HG03064 (cell line): Measurements from ENCODE around the gene NCK2.

Source experiments
- ATAC-seq: cut with Tn5 transposase; IDR thresholded peaks from one replicate; pipeline ENCODE4 v1.9.1; 2021; ENCODE audit warnings: low read depth; ENCODE audit not compliant: unreplicated experiment

The NCK2 gene

DNA sequence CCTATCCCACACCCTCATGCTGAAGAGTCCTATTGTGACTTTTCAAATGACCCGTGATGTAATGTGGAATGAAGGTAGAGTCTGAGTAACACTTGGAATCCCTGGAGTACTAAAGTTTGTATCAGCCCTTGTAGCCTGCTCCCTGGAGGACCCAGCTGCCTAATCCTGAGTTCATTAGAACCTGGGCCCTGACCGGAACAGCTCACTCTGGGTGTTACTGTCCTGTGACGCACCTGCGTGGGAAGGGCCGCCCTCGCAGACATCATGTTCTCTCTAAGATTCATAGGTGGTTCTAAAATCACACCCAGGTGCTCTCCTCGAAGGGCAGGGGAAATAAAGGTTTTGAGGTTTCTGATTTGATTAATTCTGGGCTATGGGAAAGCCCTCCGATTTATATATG is 62.3 kb downstream of the NCK2 start:
- ATAC-seq: no peak

DNA sequence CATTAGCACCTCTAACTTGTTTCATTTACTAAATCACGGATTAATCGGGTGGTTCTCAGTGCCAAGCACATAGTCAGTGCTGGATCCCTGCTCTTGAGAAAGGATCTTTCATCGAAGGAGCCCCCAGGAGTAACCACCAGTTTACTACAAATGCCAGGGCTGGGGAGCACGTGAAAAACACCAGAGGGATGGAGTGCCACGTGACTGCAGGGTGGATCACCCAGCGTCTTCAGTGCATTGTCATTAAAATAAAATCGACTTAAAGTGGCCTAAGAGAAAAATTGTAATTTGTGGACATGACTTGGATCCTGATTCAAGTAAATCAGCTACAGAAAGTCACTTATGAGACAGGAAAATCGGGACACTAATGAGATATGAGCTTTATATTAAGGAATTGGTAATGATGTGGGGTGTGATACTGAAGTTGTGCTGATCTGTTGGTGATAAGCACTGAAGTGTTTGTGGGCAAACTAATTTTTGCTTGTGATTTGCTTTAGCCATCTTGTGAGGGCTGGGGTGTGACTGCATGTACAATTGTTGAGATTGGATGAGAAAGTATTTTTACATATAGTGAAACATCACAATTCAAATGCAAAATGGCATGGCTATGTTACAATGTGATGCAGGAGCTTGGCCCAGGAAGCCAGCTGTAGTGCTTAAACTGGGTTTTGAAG is 63.8 kb downstream of the NCK2 start:
- ATAC-seq: no peak

GRCh38 chr2:105809097-105809473 is 64.4 kb downstream of the NCK2 start:
- ATAC-seq: no peak

DNA sequence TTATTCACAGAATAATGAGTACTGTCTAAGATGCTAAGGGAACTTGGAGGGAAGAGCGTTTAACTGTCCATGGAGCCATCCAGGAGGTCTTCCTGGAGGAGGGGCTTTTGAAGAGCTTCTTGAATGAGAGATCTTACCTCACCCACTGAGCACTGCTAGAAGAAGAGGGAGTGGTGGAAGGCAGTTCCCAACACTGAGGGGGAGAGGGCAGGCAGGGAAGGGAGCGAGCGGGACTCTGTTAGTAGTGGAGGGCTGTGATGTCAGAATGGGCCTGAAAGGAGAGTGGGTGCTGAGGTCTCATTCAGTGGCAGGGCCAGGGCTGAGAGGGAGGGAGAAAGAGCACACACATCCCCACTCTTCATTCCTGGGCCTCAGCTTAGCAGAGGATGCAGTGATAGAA is 65.0 kb downstream of the NCK2 start:
- ATAC-seq: no peak

DNA sequence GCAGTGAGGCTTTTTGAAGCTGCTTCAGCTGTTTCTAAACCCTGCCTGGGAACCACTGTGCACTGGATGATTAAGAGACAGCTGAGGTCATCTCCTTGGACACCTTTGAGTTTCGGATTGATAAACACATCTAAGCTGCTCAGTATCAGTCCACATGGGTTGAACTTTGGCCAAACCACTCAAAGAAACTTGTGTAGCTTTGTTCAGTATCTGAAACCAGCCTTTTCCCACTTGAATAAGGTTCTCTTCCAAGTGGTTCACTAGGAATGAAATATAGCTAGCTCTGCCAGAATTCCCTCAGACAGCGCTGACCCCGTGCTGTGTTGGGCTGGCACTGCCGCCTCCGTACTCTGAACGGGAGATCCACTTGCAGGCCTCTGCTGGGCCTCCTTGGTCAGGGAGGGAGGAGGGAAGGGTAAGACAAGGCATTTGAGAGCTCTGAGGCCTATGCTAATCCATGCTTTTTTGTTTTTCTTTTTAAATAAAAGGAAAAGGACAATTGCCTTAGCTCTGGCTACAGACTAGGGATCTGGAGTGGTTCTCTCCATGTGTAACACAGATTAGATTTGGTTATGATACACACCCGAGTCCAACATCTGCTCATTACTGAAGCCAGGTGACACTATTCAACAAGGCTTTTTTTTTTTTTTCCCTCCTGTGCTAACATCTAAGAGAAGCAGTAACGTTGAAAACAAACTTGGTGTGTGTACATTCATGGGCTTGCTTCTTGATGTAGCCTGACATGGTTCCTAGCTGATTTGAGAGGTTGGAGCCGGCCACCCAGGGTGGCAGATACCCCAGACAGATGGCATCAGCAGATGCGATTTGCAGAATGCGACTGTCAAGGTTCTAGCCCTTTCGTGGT is 67.7 kb downstream of the NCK2 start:
- peak; percentile 87 for ATAC-seq

DNA sequence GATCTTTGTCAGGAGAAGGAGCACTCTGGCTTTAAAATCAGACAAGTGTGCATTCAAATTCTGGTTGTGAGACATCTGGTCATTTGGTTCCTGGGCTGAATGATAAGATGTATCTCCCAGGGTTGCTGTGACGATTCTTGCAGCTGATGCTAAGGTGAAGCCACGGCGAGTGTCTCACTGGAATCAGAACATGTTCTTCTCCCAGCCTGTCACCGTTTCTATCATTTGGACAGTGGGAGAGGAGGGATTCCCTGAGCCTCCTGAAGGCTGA is 68.3 kb downstream of the NCK2 start:
- ATAC-seq: no peak

- no peak for ATAC-seq
These were observed 68.7 kb downstream of the NCK2 start for GRCh38 chr2:105813405-105813804.

DNA sequence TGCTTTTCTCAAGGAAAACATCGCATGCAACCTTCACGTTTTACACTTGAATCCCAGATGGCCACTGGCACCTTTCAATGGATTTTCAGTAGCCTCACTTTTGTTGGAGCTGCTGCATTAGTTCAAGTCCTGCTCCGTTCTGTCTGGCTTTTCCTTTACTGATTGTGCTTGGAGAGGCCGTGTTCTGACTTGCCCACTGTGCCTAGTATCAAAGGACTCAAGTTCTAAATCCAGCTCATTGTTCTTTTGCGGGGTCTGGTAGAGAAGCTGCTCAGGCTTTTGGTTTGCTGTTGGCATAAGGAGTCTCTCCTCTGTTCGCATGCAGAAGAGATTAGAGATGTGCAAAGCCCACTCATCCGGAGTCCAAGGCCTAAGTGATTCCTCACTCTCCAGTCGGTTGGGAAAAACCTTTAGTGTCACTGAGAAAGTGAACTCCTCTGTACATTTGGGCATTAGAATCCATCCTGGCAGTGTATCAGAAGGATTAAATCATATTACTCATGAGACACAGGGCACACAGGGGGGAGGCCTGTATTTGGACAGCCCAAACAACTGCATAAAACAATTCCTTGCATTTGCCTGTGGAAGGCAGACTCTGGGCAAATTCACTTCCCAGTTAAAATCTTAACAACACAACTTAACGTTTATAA is 69.7 kb downstream of the NCK2 start:
- no peak for ATAC-seq

- ATAC-seq: no peak
These were observed 70.7 kb downstream of the NCK2 start for GRCh38 chr2:105815401-105815800.

- ATAC-seq: no peak
These were observed 75.4 kb downstream of the NCK2 start for GRCh38 chr2:105820151-105820550.

DNA sequence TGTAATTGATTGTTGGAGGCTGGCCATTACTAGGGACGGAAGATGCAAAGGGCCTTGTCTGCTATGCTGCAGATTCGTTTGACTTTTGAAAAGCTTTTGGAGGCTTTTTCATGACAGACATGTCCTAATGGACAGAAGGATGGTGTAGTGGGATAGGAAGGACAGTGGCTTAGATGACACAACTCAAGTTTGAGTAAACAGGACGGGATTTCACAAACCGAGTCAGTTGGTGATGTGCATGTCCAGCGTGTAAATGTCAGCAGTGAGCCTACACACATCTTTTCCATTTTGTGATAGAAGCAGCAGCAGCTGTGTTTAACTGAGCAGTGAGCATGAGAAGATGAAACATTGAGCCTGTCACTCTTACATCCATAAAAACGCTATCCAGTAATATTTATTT is 76.0 kb downstream of the NCK2 start:
- ATAC-seq: no peak

DNA sequence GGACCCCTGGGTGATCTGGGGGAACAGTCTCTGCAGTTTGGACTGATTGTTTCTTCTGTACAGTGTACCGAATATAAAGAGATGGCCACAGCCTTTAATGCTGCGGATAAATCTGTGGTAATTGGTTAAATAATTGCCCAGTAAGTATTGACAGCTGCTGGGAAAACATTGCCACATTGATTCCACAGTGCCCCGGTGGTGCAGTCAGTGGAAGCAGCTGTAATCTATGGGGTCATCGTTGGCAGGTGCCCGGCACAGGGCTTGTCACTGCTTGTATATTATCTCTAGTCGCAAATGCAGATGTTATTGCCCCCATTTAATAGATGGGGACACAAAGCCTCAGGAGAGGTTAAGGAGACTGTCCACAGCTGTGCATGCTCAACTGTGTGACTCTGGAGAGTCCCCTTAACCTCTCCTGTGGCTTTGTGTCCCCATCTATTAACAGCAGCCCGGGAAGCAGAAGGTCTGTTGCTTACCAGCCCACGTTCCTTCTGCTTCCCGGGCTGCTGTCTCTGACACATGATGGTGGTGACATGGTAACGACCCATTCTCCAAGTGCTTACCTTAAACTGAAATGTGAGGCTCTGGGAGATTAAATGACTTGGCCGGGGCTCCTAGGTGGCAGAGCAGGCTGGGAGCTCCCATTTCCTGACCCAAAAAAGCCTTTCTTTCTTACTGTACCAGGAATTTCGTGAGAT is 76.9 kb downstream of the NCK2 start:
- no peak for ATAC-seq

GRCh38 chr2:105822186-105822585 is 77.5 kb downstream of the NCK2 start:
- ATAC-seq: peak; percentile 76

DNA sequence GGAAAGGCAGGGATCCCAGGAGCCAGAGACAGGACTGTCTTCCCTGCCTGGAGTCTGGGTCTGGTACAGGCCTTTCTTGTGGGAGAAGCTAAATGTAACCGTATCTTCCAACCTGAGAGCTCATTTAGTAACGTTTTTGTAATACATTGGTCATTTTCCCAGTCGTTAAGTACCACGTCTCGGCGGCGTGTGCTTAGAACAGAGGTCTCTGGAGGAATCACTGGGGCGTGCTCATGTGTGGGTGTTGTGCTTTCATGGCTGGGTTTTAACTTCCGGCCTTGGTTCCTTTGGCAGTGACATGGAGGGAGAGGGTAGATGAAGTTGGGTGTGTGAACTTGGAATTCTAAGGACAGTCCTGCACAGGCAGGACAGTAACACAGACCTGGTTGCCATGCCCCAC is 79.7 kb downstream of the NCK2 start:
- no peak for ATAC-seq

DNA sequence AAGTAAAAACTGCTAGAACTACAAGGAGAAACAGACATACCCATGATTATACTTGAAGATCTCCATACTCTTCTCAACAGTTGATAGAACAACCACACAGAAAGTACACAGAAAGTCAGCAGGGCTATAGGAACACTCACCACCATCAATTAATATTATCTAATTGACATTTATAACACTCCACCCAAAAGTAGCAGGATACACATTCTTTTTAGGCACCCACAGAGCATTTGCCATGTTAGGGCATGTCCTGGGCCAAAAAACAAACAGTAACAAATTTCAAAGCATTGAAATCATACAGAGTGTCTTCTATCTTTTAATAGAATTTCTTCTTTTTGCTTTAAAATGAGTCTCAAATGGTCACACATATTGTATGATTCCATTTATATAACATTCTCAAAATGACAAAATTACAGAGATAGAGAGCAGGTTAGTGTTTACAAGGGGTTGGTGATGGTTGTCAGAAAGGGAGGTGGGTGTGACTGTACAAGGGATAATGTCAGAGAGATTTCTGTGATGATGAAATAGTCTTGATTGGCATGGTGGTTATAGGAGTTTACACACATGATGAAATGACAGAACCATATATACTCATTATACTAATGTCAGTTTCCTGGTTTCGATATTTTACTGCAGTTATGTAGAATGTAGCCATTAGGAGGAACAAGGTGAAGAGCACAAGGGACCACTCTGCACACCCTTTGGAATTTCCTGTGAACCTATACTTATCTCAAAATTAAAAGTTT is 82.8 kb downstream of the NCK2 start:
- ATAC-seq: no peak

DNA sequence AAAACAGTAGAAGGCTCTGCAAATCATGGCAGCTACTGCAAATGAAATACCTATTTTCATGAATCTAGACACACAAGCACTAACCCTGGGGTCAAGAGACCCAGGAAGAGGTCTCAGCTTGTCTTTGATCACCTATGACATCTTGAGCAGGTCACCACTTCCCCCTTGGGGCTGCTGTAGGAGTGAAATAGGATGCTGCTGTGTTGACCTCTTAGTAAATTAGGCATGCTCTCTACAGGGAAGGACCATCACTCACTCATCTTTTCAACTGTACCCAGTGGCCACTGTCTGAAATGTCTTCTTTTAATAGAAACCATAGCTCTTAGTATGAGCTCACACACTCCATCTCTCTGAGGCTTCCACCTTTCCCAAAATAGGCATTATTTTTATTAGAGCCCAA is 83.8 kb downstream of the NCK2 start:
- ATAC-seq: no peak

GRCh38 chr2:105834931-105835330 is 90.2 kb downstream of the NCK2 start:
- ATAC-seq: peak; percentile 86

DNA sequence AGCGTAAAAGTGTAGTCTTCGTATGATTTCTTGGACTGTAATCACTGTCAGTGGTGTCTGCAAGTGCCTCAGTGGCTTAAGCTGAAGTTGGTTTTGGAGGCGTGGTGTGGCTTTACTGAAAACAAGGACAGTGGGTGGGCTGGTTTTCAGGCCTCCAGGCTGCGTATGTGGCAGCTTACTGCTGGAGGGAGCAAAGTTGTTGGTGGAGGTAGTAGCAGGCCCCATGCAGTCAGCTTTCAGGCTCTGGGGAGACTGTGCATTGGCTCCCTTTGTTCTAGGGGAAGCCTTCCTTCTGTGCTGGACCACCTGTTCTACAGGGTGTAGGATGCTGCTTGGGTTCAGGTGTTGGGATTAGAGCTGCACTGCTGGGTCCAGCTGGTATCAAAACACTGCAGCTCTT is 91.6 kb downstream of the NCK2 start:
- no peak for ATAC-seq

DNA sequence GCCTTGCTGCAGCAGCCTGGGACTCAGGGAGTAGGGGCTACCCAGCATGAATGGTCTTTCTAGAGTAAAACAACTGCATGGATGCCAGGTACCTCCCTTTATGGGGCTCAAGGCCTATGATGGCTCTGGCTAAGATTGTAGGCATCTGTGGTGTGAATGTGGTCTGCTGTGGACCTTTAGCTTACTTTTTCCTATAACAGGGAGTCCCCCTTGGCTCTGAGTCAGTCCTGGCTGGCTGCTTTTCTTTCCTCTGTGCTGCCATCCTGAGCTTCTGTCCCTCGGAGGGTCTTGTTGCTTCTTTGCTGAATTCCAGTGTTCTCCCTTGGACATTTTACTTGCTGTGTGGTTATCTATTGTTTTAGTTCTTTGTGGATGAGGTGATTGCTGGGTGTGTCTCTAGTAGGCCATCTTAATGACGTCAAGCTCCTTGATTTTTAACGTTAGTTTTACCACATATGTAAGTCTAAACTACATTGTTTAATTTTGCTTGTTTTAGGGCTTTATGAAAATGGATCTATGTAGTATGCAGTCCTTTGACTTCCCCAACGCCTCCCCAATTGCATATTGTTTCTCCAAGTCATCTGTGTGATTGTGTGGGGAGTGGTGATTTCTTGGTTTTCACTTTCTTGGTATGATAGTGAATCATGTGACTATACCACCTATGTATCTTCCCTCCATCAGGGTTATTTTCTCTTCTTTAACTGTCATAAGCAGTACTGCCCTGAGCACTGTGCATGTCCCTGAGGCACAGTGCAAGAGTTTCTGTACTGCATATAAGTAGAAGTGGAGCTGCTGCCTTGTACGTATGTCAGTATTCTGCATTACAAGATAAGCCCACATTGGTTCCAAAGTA is 92.4 kb downstream of the NCK2 start:
- ATAC-seq: no peak

GRCh38 chr2:105839793-105840192 is 95.1 kb downstream of the NCK2 start:
- ATAC-seq: no peak
